Gastrocnemius medialis (tissue), 4 donors: Measurements from ENCODE around the gene SLC25A30.

Source experiments
- CTCF ChIP-seq, 5 experiments: fragments of 450-650 bp in 3 of 5; fragments of 200-600 bp in 2 of 5; sonication (generic) in 2 of 5; IDR thresholded peaks in 4 of 5; conservative IDR thresholded peaks in 1 of 5; 1 replicate in 4 of 5; 2 replicates in 1 of 5; pipeline ENCODE4 v1.5.1; 2016 to 2019; ENCODE audit warnings: antibody characterized with exemption in 5 of 5, mild to moderate bottlenecking in 3 of 5, moderate library complexity in 3 of 5
- POLR2A ChIP-seq, 2 donors: fragments of 450-650 bp; IDR thresholded peaks; one replicate each; pipeline ENCODE4 v1.6.1; 2017; ENCODE audit warnings: antibody characterized with exemption in 2 of 2, mild to moderate bottlenecking in 2 of 2, moderate library complexity in 2 of 2

DNA sequence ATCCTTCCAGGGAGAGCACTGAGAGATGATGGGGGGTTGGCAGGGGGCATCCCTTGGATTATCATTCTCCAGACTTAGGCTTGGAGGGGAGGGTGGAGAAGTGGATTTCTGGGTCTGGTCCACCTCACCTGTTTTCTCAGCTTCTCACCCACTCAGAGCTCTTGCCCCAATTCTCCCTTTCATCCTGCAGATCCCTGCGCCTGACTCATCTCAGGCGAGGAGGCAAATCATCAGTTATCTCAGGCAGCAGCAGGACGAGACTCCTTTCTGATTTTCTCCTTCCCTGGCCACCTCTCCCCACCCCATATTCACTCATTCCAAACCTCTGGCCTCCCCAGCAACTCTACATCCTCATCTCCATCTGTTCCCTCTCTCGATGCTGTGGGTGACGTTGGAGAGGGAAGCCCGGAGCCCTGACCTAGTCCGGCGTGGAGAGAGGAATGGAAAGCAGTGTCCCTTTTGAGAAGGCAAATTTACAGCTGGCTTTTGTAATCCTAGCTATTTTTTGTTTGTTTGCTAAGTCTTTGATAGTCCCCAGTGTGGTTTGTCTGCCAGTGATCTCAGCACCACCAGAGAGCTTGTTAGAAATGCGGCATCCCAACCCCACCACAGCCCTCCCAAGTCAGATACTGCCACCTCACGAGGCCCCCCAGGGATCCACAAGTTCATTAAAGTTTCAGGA lies 53.2 kb downstream of the SLC25A30 start:
- TF ChIP-seq POLR2A (IDR thresholded peaks at IDR 0.05) (no peak), CTCF (IDR thresholded peaks at IDR 0.05 in 4 of 5, conservative IDR thresholded peaks at IDR 0.05 in 1 of 5) (no peak)
